ENCODE results near the gene RAB3A.

RAB3A gene

GRCh38 chr19:18239303-18239702 lies 35.5 kb upstream of the RAB3A start:
- DNase-seq (ENCODE audit: low spot score): no peak
- no peak for TF ChIP-seq CTCF (IDR thresholded peaks at IDR 0.05)
- Histone ChIP-seq H3K27ac (no peak overlapping the region), H3K4me3 (no peak overlapping the region)

GRCh38 chr19:18234194-18234593 lies 30.4 kb upstream of the RAB3A start:
- DNase-seq (ENCODE audit: low spot score): no peak
- no peak overlapping the region for H3K4me3 ChIP-seq
- no peak for TF ChIP-seq CTCF (IDR thresholded peaks at IDR 0.05)
- H3K27ac ChIP-seq: no peak overlapping the region

GRCh38 chr19:18233224-18233825 lies 29.5 kb upstream of the RAB3A start:
- no peak overlapping the region for H3K4me3 ChIP-seq
- no peak overlapping the region for H3K27ac ChIP-seq
- no peak for DNase-seq (ENCODE audit: low spot score)
- TF ChIP-seq CTCF (IDR thresholded peaks at IDR 0.05): no peak

GRCh38 chr19:18232540-18233223 lies 28.8 kb upstream of the RAB3A start:
- no peak for TF ChIP-seq CTCF (IDR thresholded peaks at IDR 0.05)
- no peak for DNase-seq (ENCODE audit: low spot score)
- H3K4me3 ChIP-seq: no peak overlapping the region
- no peak overlapping the region for H3K27ac ChIP-seq

GRCh38 chr19:18231775-18232174 lies 27.9 kb upstream of the RAB3A start:
- Histone ChIP-seq H3K27ac (no peak overlapping the region), H3K4me3 (no peak overlapping the region)
- TF ChIP-seq CTCF (IDR thresholded peaks at IDR 0.05): no peak
- DNase-seq (ENCODE audit: low spot score): no peak

- no peak overlapping the region for H3K4me3 ChIP-seq
- no peak for TF ChIP-seq CTCF (IDR thresholded peaks at IDR 0.05)
- no peak for DNase-seq (ENCODE audit: low spot score)
- H3K27ac ChIP-seq: no peak overlapping the region
Observed at GRCh38 chr19:18230941-18231734, 27.3 kb upstream of the RAB3A start.

Data from coronary artery (tissue), 2 donors.